SH-SY5Y (cell line): ENCODE measurements around the gene RTEL1.

Source experiments
- GATA2 ChIP-seq: IDR thresholded peaks from 2 replicates; pipeline ENCODE4 v1.6.1; 2011; ENCODE audit warnings: mild to moderate bottlenecking, low read depth, low read length
- GATA3 ChIP-seq: IDR thresholded peaks from 2 replicates; pipeline ENCODE4 v1.6.1; 2011; ENCODE audit warnings: low read depth, mild to moderate bottlenecking, low read length, moderate library complexity

RTEL1 gene

GRCh38 chr20:63702751-63703470 is 44.8 kb downstream of the RTEL1 start:
- no peak for TF ChIP-seq GATA2
- TF ChIP-seq GATA3, result no peak

- no peak for TF ChIP-seq GATA3
- no peak for TF ChIP-seq GATA2
Measured at GRCh38 chr20:63703471-63703975, 45.4 kb downstream of the RTEL1 start.

- TF ChIP-seq GATA3 (no peak), GATA2 (no peak)
Measured at GRCh38 chr20:63703976-63704748, 46.0 kb downstream of the RTEL1 start.

- no peak for TF ChIP-seq GATA2
- no peak for TF ChIP-seq GATA3
Measured at GRCh38 chr20:63704749-63705117, 46.6 kb downstream of the RTEL1 start.

- no peak for TF ChIP-seq GATA2
- TF ChIP-seq GATA3, result no peak
Measured at GRCh38 chr20:63705232-63706026, 47.3 kb downstream of the RTEL1 start.

GRCh38 chr20:63706027-63706695 is 48.0 kb downstream of the RTEL1 start:
- no peak for TF ChIP-seq GATA2
- TF ChIP-seq GATA3, result no peak

GRCh38 chr20:63706852-63707557 is 48.9 kb downstream of the RTEL1 start:
- TF ChIP-seq GATA3, result no peak
- TF ChIP-seq GATA2, result no peak

- no peak for TF ChIP-seq GATA2
- no peak for TF ChIP-seq GATA3
Measured at GRCh38 chr20:63707558-63708300, 49.6 kb downstream of the RTEL1 start, which contains the start of the genes ARFRP1 and ZGPAT. Gene ARFRP1, minus strand, starts transcription at chr20:63707976. Its CDS starts 885 bp downstream, at chr20:63707091. Gene ZGPAT, plus strand, starts transcription at chr20:63708039. Its CDS starts 542 bp downstream, at chr20:63708581.

GRCh38 chr20:63708301-63709148 is 50.4 kb downstream of the RTEL1 start:
- TF ChIP-seq GATA3, result no peak
- no peak for TF ChIP-seq GATA2

GRCh38 chr20:63709149-63709527 is 51.0 kb downstream of the RTEL1 start:
- TF ChIP-seq GATA2 (no peak), GATA3 (no peak)

- TF ChIP-seq GATA2, result no peak
- TF ChIP-seq GATA3, result no peak
Measured at GRCh38 chr20:63711085-63711645, 53.1 kb downstream of the RTEL1 start.
